SKM-1 treated with dmso at 0.1 percent for 144 hours (cell line): ENCODE results near the gene PSG11.
"Not testable (repeated sequence)": the region's sequence is repeated elsewhere in the genome, so short reads cannot be mapped to it uniquely, and the experiment has no call there.

Source experiments
- DNase-seq: peaks from one replicate; lab custom pipeline; 2025; ENCODE audit not compliant: unreplicated experiment; lab: John Stamatoyannopoulos, UW

The PSG11 gene

DNA sequence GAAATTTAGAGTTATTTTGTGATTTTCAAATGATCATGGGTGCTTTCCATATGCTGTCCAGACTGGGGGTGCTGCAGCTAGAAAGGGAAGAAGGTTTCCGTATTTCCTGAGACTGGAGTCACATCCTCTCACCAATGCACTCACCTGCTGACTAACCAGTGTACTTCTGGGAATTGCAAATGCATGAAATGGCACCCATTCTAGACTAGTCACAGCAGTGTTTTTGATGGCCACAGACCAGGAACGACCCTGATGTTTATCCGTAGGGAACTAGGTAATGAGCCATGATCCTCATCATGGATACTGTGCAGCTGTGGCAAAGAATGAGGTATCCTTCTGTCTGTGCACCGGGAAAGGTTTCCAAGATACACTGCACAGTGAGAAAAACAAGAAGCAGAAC is 37.1 kb downstream of the PSG11 start:
- not testable (repeated sequence) for DNase-seq

DNA sequence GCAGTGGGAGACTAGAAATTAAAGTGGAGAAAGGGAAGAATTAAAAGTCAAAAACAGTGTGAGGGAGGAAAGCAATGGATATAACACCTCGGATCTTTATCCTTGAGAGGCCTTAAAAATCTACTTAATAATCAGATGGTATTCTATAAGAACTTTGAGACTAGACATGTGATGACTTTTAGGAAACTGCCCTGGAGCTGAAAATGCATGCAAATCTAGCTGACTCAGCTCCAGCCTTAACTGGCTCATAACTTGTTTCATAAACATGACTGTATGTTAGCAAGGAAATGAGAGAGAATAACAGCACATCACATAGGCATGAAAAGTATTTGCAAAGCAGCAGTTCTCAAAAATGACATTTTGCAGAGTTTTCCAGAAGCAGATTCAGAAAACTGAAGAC is 38.1 kb downstream of the PSG11 start:
- not testable (repeated sequence) for DNase-seq

DNA sequence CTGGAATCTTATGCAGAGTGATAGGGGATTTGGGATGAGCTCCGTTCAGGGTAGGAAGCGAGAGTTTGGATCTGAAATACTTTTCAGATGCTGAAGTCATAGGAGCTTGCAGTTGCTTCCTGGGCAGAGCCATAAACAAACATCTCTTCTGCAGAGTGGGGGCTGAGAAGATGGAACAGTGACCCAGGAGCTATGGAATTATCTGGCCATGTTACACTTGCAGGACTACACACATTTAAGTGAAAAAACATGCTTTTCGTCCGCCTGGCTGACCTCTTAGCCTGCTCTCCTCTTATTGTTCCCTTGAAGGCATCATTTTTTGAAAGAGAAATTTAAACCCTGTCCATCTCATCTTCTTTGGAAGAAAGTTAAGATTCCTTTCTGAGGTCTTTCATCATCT is 40.7 kb downstream of the PSG11 start:
- DNase-seq: no peak

DNA sequence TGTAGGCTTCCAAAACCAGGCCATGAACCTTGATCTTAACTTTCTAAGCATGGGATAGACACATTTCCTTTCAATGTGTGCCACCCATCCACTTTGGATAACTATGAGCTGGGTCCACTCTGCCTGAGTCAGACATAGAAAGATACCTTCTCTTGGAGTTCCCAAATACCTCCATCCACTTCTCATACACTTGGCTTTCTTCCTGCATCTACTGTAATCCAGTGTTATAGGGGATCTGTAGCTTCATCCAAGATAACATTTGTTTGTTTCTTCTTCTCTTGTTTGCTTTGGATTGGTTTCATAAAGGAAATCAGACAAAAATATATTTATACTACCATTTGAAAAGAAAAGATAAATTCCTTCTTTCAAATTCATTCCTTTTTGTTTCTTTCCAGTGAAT is 44.2 kb downstream of the PSG11 start:
- not testable (repeated sequence) for DNase-seq

- not testable (repeated sequence) for DNase-seq
Measured at GRCh38 chr19:42971451-42971850, 54.8 kb downstream of the PSG11 start.

GRCh38 chr19:42965176-42965575 is 61.1 kb downstream of the PSG11 start:
- DNase-seq: no peak

DNA sequence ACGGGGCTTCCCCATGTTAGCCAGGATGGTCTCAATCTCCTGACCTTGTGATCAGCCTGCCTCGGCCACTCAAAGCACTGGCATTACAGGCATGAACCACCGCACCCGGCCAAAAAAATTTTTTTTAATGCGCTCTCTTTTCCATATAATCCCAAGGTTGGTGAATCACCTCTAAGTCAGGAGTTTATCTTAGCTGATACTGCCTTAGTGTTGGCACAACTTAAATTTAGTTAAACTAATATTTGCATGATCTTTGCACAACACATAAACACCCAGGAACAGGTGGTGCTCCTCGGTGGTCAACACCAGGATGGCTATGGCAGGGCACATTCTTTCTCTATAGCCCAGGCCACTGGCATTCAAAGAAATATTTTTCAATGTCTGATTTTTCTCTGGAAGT is 65.2 kb downstream of the PSG11 start:
- no peak for DNase-seq
